ENCODE results near the gene CCDC192. TPM values are rescaled to one million over a fixed set of nuclear protein-coding genes. Genes with fewer than 3 reads are reported as not detected.

CCDC192 gene
- total and polyA plus RNA-seq, 9 donors: 0.26 to 2.6 (median 0.91) TPM; not detected in 1

DNA sequence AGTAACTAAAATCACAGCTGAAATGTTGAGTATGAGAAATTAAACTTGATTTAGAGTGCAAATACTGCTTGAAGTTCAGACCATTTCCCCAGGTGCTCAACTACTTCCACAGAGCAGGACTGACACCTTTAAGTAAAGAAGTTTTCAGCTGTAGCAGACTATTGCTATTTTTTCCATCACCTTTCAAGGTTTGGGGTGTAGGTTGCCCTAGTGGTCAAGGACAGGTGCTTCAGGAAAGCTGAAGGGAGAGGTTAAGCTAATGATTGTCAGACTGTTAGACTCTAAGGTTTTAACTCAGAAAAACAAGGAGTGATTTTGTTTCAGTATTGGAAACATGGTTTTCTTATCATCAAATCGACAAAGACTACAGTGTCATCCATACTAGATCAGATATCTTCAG, 162.1 kb downstream of the CCDC192 start:
- H3K27me3 ChIP-seq: no peaks in the 10 kb centered on the region
- no peak overlapping the region for H3K4me3 ChIP-seq
- whole genome bisulfite sequencing, 3 donors: 61 to 73% (median 68%) methylated on average over 1 of the region's 1 CpG
- no peaks in the 10 kb centered on the region for H3K9me3 ChIP-seq
- H3K4me1 ChIP-seq (ENCODE audit: insufficient read depth): no peaks in the 10 kb centered on the region
- no peaks in the 10 kb centered on the region for H3K36me3 ChIP-seq
- H3K27ac ChIP-seq: no peak overlapping the region
- intact Hi-C loops (cut with DNase I): no loop called here
- no peak for DNase-seq
- TF ChIP-seq EP300 (IDR thresholded peaks at IDR 0.05) (no peak), POLR2A (IDR thresholded peaks at IDR 0.05) (no peak)
- TF ChIP-seq, protein P1, sequence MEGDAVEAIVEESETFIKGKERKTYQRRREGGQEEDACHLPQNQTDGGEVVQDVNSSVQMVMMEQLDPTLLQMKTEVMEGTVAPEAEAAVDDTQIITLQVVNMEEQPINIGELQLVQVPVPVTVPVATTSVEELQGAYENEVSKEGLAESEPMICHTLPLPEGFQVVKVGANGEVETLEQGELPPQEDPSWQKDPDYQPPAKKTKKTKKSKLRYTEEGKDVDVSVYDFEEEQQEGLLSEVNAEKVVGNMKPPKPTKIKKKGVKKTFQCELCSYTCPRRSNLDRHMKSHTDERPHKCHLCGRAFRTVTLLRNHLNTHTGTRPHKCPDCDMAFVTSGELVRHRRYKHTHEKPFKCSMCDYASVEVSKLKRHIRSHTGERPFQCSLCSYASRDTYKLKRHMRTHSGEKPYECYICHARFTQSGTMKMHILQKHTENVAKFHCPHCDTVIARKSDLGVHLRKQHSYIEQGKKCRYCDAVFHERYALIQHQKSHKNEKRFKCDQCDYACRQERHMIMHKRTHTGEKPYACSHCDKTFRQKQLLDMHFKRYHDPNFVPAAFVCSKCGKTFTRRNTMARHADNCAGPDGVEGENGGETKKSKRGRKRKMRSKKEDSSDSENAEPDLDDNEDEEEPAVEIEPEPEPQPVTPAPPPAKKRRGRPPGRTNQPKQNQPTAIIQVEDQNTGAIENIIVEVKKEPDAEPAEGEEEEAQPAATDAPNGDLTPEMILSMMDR (IDR thresholded peaks at IDR 0.05): no peak

GRCh38 chr5:127867022-127867783, 164.0 kb downstream of the CCDC192 start:
- Histone ChIP-seq H3K4me1 (ENCODE audit: insufficient read depth) (peaks cover 2% of the 10 kb centered on the region), H3K4me3 (no peak overlapping the region), H3K27me3 (no peaks in the 10 kb centered on the region), H3K9me3 (no peaks in the 10 kb centered on the region), H3K36me3 (no peaks in the 10 kb centered on the region), H3K27ac (no peak overlapping the region)
- intact Hi-C loops (cut with DNase I): no loop called here
- TF ChIP-seq POLR2A (IDR thresholded peaks at IDR 0.05): no peak
- no peak for TF ChIP-seq EP300 (IDR thresholded peaks at IDR 0.05)
- TF ChIP-seq, protein P1 (IDR thresholded peaks at IDR 0.05): no peak
- no peak for DNase-seq
- 47 to 54% (median 47%) methylated on average over 6 of the region's 6 CpGs for WGBS, 3 donors

- WGBS, 3 donors: 20 to 24% (median 21%) methylated on average over 4 of the region's 4 CpGs
- Histone ChIP-seq H3K36me3 (no peaks in the 10 kb centered on the region), H3K27ac (no peak overlapping the region)
These were observed 167.7 kb downstream of the CCDC192 start for GRCh38 chr5:127870914-127871313.

GRCh38 chr5:127871503-127872153, 168.4 kb downstream of the CCDC192 start:
- H3K4me1 ChIP-seq (ENCODE audit: insufficient read depth): peaks cover 4% of the 10 kb centered on the region
- no peaks in the 10 kb centered on the region for H3K36me3 ChIP-seq
- no peaks in the 10 kb centered on the region for H3K27me3 ChIP-seq
- no peak overlapping the region for H3K4me3 ChIP-seq
- no peaks in the 10 kb centered on the region for H3K9me3 ChIP-seq
- WGBS, 3 donors: 28 to 52% (median 35%) methylated on average over 8 of the region's 8 CpGs
- H3K27ac ChIP-seq: no peak overlapping the region
- TF ChIP-seq POLR2A (IDR thresholded peaks at IDR 0.05) (no peak), EP300 (IDR thresholded peaks at IDR 0.05) (no peak)
- TF ChIP-seq, protein P1 (IDR thresholded peaks at IDR 0.05): no peak
- no peak for DNase-seq
- intact Hi-C loops (cut with DNase I): no loop called here

More at GRCh38 chr5:127870914-127871313, 167.7 kb downstream of the CCDC192 start:
- Histone ChIP-seq H3K9me3 (no peaks in the 10 kb centered on the region), H3K27me3 (no peaks in the 10 kb centered on the region), H3K4me3 (no peak overlapping the region), H3K4me1 (ENCODE audit: insufficient read depth) (peaks cover 4% of the 10 kb centered on the region)
- DNase-seq: peak; percentile 59 to 86 (median 69)
- intact Hi-C loops (cut with DNase I): no loop called here
- TF ChIP-seq POLR2A (IDR thresholded peaks at IDR 0.05): no peak
- TF ChIP-seq EP300 (IDR thresholded peaks at IDR 0.05): no peak
- TF ChIP-seq, protein P1 (IDR thresholded peaks at IDR 0.05): no peak

Measured in ovary (tissue), 9 donors.